Endothelial cell of umbilical vein (primary cell): Measurements from ENCODE around the gene SMOC1. TPM values are rescaled to one million over a fixed set of nuclear protein-coding genes. Genes with fewer than 3 reads are reported as not detected.

ENCODE experiments used
- BruUV-seq: library from RNA; stranded (reverse); fragments of 400-500 nt; replicated peaks from 2 replicates; lab custom pipeline; 2021; lab: Mats Ljungman, UMichigan
- CTCF ChIA-PET: fragments of 300-600, 350-600 bp; sonication (Branson Sonifier 250); formaldehyde crosslinking; loops from one replicate; lab custom pipeline; 2021; ENCODE audit warnings: antibody characterized with exemption, inconsistent platforms; lab: Charles Lee
- POLR2A ChIA-PET: fragments of 300-600, 350-600 bp; sonication (Branson Sonifier 250); formaldehyde crosslinking; loops from one replicate; lab custom pipeline; 2021; ENCODE audit warnings: antibody characterized with exemption, inconsistent platforms; lab: Charles Lee
- DNase-seq: peaks from one replicate; pipeline ENCODE4 v3.0.0-alpha.2; 2011; ENCODE audit warnings: low read depth, low spot score
- FAIRE-seq: peaks from 2 replicates; lab custom pipeline; 2011; peaks lifted over from hg19 to GRCh38; lab: Jason Lieb, UNC
- H2AFZ ChIP-seq: 2 replicates; pipeline ENCODE4 v1.6.0; 2012; ENCODE audit warnings: low read depth, low read length, control low read depth, inconsistent platforms
- H3K27ac ChIP-seq: 2 replicates; pipeline ENCODE4 v1.5.1; 2011; ENCODE audit warnings: low read depth, mild to moderate bottlenecking, control low read depth, low read length, moderate library complexity; ENCODE audit not compliant: insufficient read depth
- H3K27me3 ChIP-seq, 2 experiments: 2 replicates each; pipeline versions ENCODE4 v1.6.0 to v1.6.1; 2011; ENCODE audit warnings: low read length in 2 of 2, mixed read lengths in 1 of 2; ENCODE audit not compliant: control insufficient read depth in 2 of 2, insufficient read depth in 2 of 2
- H3K36me3 ChIP-seq, 2 experiments: 2 replicates in 1 of 2; 3 replicates in 1 of 2; pipeline ENCODE4 v1.5.1; 2011; ENCODE audit warnings: low read length in 2 of 2, mild to moderate bottlenecking in 1 of 2, moderate library complexity in 1 of 2; ENCODE audit not compliant: control insufficient read depth in 2 of 2, insufficient read depth in 2 of 2; ENCODE audit errors: extremely low read depth in 1 of 2
- H3K4me1 ChIP-seq: 3 replicates; pipeline ENCODE4 v1.5.1; 2011; ENCODE audit warnings: mild to moderate bottlenecking, low read length; ENCODE audit not compliant: control insufficient read depth, insufficient read depth; ENCODE audit errors: extremely low read depth
- H3K4me2 ChIP-seq: 2 replicates; pipeline ENCODE4 v1.6.1; 2011; ENCODE audit warnings: low read length, control low read depth, mixed read lengths; ENCODE audit not compliant: insufficient read depth
- H3K4me3 ChIP-seq, 3 experiments: fragments of 200-600 bp in 1 of 3; sonication (generic), shearing (Covaris generic) in 1 of 3; replicated peaks in 1 of 3; 2 replicates each; pipeline ENCODE4 v1.5.1; 2011 to 2016; ENCODE audit warnings: control low read depth in 3 of 3, low read length in 3 of 3, mild to moderate bottlenecking in 2 of 3, inconsistent platforms in 1 of 3, low read depth in 1 of 3, moderate library complexity in 1 of 3; ENCODE audit not compliant: insufficient read depth in 1 of 3
- H3K79me2 ChIP-seq: 2 replicates; pipeline ENCODE4 v1.6.0; 2012; ENCODE audit warnings: low read length, inconsistent platforms; ENCODE audit not compliant: control insufficient read depth, insufficient read depth
- H3K9ac ChIP-seq: replicated peaks from 2 replicates; pipeline ENCODE3; 2011; ENCODE audit warnings: low read length, control low read depth; ENCODE audit not compliant: insufficient read depth; ENCODE audit errors: extremely low read depth
- H3K9me1 ChIP-seq: replicated peaks from 3 replicates; pipeline ENCODE4 v1.6.0; 2011; ENCODE audit warnings: mild to moderate bottlenecking, low read length; ENCODE audit not compliant: control insufficient read depth, insufficient read depth; ENCODE audit errors: extremely low read depth
- H3K9me3 ChIP-seq: replicated peaks from 2 replicates; pipeline ENCODE4 v1.5.1; 2012; ENCODE audit warnings: low read length, inconsistent platforms; ENCODE audit not compliant: control insufficient read depth, insufficient read depth
- H4K20me1 ChIP-seq: replicated peaks from 2 replicates; pipeline ENCODE3; 2011; ENCODE audit warnings: mild to moderate bottlenecking, low read length; ENCODE audit not compliant: control insufficient read depth, insufficient read depth; ENCODE audit errors: extremely low read depth
- EZH2 ChIP-seq: IDR thresholded peaks from 2 replicates; pipeline ENCODE4 v1.6.1; 2012; ENCODE audit warnings: borderline replicate concordance, low read depth, mild to moderate bottlenecking, moderate library complexity, low read length, inconsistent platforms; ENCODE audit not compliant: severe bottlenecking
- FOS ChIP-seq: IDR thresholded peaks from 2 replicates; pipeline ENCODE4 v1.6.1; 2011; ENCODE audit warnings: mild to moderate bottlenecking, low read length, moderate library complexity, borderline replicate concordance; ENCODE audit not compliant: insufficient read depth
- GATA2 ChIP-seq: IDR thresholded peaks from 2 replicates; pipeline ENCODE4 v1.7.0; 2011; ENCODE audit warnings: low read depth, mild to moderate bottlenecking, moderate library complexity, mixed read lengths, low read length; ENCODE audit not compliant: insufficient read length, insufficient read depth
- JUN ChIP-seq: IDR thresholded peaks from 2 replicates; pipeline ENCODE4 v1.6.1; 2011; ENCODE audit warnings: borderline replicate concordance, low read depth; ENCODE audit not compliant: insufficient read length, insufficient read depth
- MYC ChIP-seq: IDR thresholded peaks from one replicate; pipeline ENCODE4 v1.6.1; 2011; ENCODE audit warnings: mild to moderate bottlenecking, low read depth, low read length
- POLR2A ChIP-seq: IDR thresholded peaks from 2 replicates; pipeline ENCODE4 v1.6.1; 2012; ENCODE audit warnings: low read depth, mild to moderate bottlenecking, control low read depth, low read length
- POLR2AphosphoS5 ChIP-seq: IDR thresholded peaks from 2 replicates; pipeline ENCODE4 v1.6.1; 2012; ENCODE audit warnings: low read depth, mild to moderate bottlenecking, control low read depth, low read length, moderate library complexity; ENCODE audit not compliant: insufficient read depth
- dilution Hi-C: fragments of 300-500 bp; cut with MboI; formaldehyde crosslinking; loops from one replicate; pipeline ENCODE4 v1.15.0; 2019; ENCODE audit warnings: low sequenced_read_pairs; ENCODE audit not compliant: extremely low pct_ligation_motif_present
- intact Hi-C: fragments of 100-400 bp; cut with micrococcal nuclease; formaldehyde crosslinking; loops from one replicate; pipeline ENCODE4 v1.10.0; 2022
- polyA plus RNA-seq, 4 experiments: library from polyadenylated mRNA; depleted of rRNA in 3 of 4; stranded (reverse) in 3 of 4; unstranded in 1 of 4; fragments of >200 nt; gene quantifications; 2 replicates each; pipeline versions ENCODE4 v1.2.1 to v1.2.3, GENCODE V29; 2011 to 2012; ENCODE audit warnings: missing spikeins in 1 of 4
- total RNA-seq: library from RNA; stranded (reverse); gene quantifications from 2 replicates; pipeline ENCODE4 v1.2.3, GENCODE V29; 2021
- TF ChIP-seq, protein P1 (sequence below): IDR thresholded peaks from 2 replicates; pipeline ENCODE4 v1.6.1; 2011; ENCODE audit not compliant: insufficient read depth, insufficient read length
- TF ChIP-seq, protein P2 (sequence below), 2 donors: IDR thresholded peaks; 1 replicate in 1 of 2; 2 replicates in 1 of 2; pipeline ENCODE4 v1.5.1; 2011; ENCODE audit warnings: low read length in 2 of 2, mild to moderate bottlenecking in 2 of 2, moderate library complexity in 2 of 2, control low read depth in 1 of 2, inconsistent platforms in 1 of 2, low read depth in 1 of 2; ENCODE audit not compliant: insufficient read depth in 1 of 2; ENCODE audit errors: extremely low read depth in 1 of 2

SMOC1 gene
- total and polyA plus RNA-seq, 2 donors (not counting 3 experiments of a cell fraction or from before 2014, with no cell fraction given) = 0.97 to 1.1 TPM

DNA sequence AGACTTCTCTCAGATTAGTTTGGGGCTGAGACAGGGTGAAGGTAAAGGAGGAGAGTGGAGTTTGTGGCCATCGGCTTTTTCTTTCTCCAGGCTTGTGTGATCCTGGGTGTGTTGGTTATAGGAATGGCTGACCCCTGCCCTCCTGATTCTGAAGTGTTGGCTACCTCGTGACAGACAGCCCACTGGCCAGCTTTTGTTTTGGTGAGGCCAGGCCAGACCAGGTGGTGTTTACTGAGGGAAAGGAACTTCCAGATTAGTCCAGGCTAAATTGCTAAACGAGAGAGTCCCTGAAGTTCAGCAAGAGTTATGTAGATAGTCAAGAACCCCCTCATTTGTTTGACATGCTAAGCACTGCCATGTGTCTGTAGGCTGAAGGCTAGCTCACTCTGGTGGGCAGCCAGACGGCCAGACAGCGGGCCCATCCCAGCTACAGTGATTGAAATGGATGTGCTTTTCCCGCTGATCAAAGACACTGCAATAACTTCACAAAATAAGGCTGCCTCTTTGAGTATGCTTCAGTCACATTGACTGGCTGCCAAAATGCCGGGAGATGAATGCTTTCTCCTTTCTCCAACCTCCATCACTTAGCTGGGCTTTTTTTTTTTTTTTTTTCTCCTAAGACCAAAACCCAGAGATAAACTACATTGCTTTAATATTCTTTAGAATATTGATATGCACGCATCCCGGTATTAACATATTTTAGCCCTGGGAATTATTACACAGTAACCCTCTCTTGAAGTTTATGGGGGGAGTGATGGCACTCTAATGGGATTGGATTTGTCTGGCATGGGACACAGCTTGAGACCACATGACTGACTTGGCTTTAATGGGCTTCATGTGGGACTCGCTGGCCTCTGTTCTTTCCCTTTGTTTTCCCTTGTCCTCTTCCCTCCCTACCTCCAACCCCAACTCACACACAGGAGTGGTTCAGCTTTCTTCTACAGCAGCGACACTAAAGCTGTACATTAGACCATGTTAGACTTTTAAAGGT is 76.9 kb downstream of the SMOC1 start:
- Histone ChIP-seq H3K9me3 (no peaks in the 10 kb centered on the region), H3K9me1 (no peaks in the 10 kb centered on the region), H3K4me1 (no peaks in the 10 kb centered on the region), H3K4me2 (no peak overlapping the region), H2AFZ (no peak overlapping the region), H3K79me2 (no peaks in the 10 kb centered on the region), H4K20me1 (no peaks in the 10 kb centered on the region), H3K4me3 (no peak overlapping the region), H3K36me3 (no peaks in the 10 kb centered on the region), H3K27ac (no peak overlapping the region), H3K9ac (no peak overlapping the region), H3K27me3 (no peaks in the 10 kb centered on the region)
- POLR2A ChIA-PET = no interaction called here
- no peak for FAIRE-seq
- BruUV-seq = no TSS peak
- DNase-seq = no peak
- dilution Hi-C loops = no loop called here
- TF ChIP-seq, protein P1, sequence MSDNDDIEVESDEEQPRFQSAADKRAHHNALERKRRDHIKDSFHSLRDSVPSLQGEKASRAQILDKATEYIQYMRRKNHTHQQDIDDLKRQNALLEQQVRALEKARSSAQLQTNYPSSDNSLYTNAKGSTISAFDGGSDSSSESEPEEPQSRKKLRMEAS = no peak
- TF ChIP-seq MYC (no peak), FOS (no peak), POLR2AphosphoS5 (no peak), GATA2 (no peak), JUN (no peak), POLR2A (no peak), EZH2 (no peak)
- TF ChIP-seq, protein P2, sequence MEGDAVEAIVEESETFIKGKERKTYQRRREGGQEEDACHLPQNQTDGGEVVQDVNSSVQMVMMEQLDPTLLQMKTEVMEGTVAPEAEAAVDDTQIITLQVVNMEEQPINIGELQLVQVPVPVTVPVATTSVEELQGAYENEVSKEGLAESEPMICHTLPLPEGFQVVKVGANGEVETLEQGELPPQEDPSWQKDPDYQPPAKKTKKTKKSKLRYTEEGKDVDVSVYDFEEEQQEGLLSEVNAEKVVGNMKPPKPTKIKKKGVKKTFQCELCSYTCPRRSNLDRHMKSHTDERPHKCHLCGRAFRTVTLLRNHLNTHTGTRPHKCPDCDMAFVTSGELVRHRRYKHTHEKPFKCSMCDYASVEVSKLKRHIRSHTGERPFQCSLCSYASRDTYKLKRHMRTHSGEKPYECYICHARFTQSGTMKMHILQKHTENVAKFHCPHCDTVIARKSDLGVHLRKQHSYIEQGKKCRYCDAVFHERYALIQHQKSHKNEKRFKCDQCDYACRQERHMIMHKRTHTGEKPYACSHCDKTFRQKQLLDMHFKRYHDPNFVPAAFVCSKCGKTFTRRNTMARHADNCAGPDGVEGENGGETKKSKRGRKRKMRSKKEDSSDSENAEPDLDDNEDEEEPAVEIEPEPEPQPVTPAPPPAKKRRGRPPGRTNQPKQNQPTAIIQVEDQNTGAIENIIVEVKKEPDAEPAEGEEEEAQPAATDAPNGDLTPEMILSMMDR (IDR thresholded peaks at IDR 0.05; ENCODE audit: extremely low read depth in 1 of 2, insufficient read depth in 1 of 2, low read depth in 1 of 2, low read length in 2 of 2) = no peak
- CTCF ChIA-PET = no interaction called here
- intact Hi-C loops = no loop called here
